HepG2 (cell line): ENCODE measurements around the gene FTCD. TPM values are rescaled to one million over a fixed set of nuclear protein-coding genes. Genes with fewer than 3 reads are reported as not detected.

Experiments used
- CBX2 ChIP-seq, 2 experiments: fragments of 200-600 bp in 1 of 2; sonication (generic); formaldehyde crosslinking in 1 of 2; IDR thresholded peaks; 2 replicates each; pipeline versions ENCODE4 v1.7.0 to v1.8.1; 2018 to 2022; ENCODE audit warnings: low read depth in 2 of 2, low read length in 1 of 2, mild to moderate bottlenecking in 1 of 2, missing genetic modification reagents in 1 of 2
- CBX5 ChIP-seq: sonication (generic); formaldehyde crosslinking; IDR thresholded peaks from 2 replicates; pipeline ENCODE4 v1.4.0; 2020; ENCODE audit warnings: missing genetic modification reagents, borderline replicate concordance
- CHCHD3 ChIP-seq: sonication (generic); formaldehyde crosslinking; IDR thresholded peaks from 2 replicates; pipeline ENCODE4 v1.8.0; 2022; ENCODE audit warnings: mild to moderate bottlenecking, missing genetic modification reagents, moderate library complexity
- CSRNP1 ChIP-seq: sonication (generic); formaldehyde crosslinking; IDR thresholded peaks from 2 replicates; pipeline ENCODE4 v1.8.1; 2023; ENCODE audit warnings: mild to moderate bottlenecking, missing genetic modification reagents
- FOXA1 ChIP-seq, 2 experiments: fragments of 450-650 bp in 1 of 2; sonication (generic) in 1 of 2; formaldehyde crosslinking in 1 of 2; IDR thresholded peaks; 2 replicates each; pipeline versions ENCODE4 v1.4.0 to v1.6.1; 2016 to 2020; ENCODE audit warnings: missing genetic modification reagents in 1 of 2
- FOXK2 ChIP-seq: fragments of 450-650 bp; IDR thresholded peaks from 2 replicates; pipeline ENCODE4 v1.6.1; 2016
- FUBP1 ChIP-seq: sonication (generic); formaldehyde crosslinking; IDR thresholded peaks from 2 replicates; pipeline ENCODE4 v1.5.1; 2020; ENCODE audit warnings: missing genetic modification reagents, mild to moderate bottlenecking, borderline replicate concordance
- HNF4G ChIP-seq, 2 experiments: sonication (generic) in 1 of 2; formaldehyde crosslinking in 1 of 2; IDR thresholded peaks; 2 replicates each; pipeline versions ENCODE4 v1.4.0 to v1.6.1; 2011 to 2020; ENCODE audit warnings: borderline replicate concordance in 2 of 2, low read depth in 2 of 2, mild to moderate bottlenecking in 2 of 2, low read length in 1 of 2, missing genetic modification reagents in 1 of 2, moderate library complexity in 1 of 2
- KLF13 ChIP-seq: sonication (generic); formaldehyde crosslinking; IDR thresholded peaks from 2 replicates; pipeline ENCODE4 v1.4.0; 2020; ENCODE audit warnings: mild to moderate bottlenecking, missing genetic modification reagents
- TAF1 ChIP-seq: sonication (generic); formaldehyde crosslinking; IDR thresholded peaks from 2 replicates; pipeline ENCODE4 v1.4.0; 2020; ENCODE audit warnings: missing genetic modification reagents
- ZBTB21 ChIP-seq: sonication (generic); formaldehyde crosslinking; IDR thresholded peaks from 2 replicates; pipeline ENCODE4 v1.4.0; 2020; ENCODE audit warnings: missing genetic modification reagents
- ZFP91 ChIP-seq: sonication (generic); formaldehyde crosslinking; IDR thresholded peaks from 2 replicates; pipeline ENCODE4 v1.9.0; 2022; ENCODE audit warnings: missing genetic modification reagents, mild to moderate bottlenecking, borderline replicate concordance
- ZNF280D ChIP-seq: sonication (generic); formaldehyde crosslinking; IDR thresholded peaks from 2 replicates; pipeline ENCODE4 v1.5.1; 2020; ENCODE audit warnings: mild to moderate bottlenecking, missing genetic modification reagents
- ZNF768 ChIP-seq: sonication (generic); formaldehyde crosslinking; IDR thresholded peaks from 2 replicates; pipeline ENCODE4 v1.4.0; 2020; ENCODE audit warnings: missing genetic modification reagents
- ZNF773 ChIP-seq: sonication (generic); formaldehyde crosslinking; IDR thresholded peaks from 2 replicates; pipeline ENCODE4 v1.4.0; 2020; ENCODE audit warnings: missing genetic modification reagents, borderline replicate concordance
- ZSCAN5A ChIP-seq: sonication (generic); formaldehyde crosslinking; IDR thresholded peaks from 2 replicates; pipeline ENCODE4 v1.8.0; 2022; ENCODE audit warnings: mild to moderate bottlenecking, missing genetic modification reagents, borderline replicate concordance
- polyA plus RNA-seq, 8 experiments: library from polyadenylated mRNA; depleted of rRNA in 3 of 8; stranded (reverse) in 7 of 8; unstranded in 1 of 8; fragments of >200 nt; fragmentation: Illumina TruSeq in 4 of 8; extraction: Trizol in 4 of 8; gene quantifications; 2 replicates each; pipeline versions ENCODE4 v1.2.1 to v1.2.3, GENCODE V29; 2011 to 2016; ENCODE audit warnings: low read depth in 4 of 8, missing spikeins in 1 of 8, mixed read lengths in 1 of 8; ENCODE audit not compliant: insufficient read depth in 1 of 8
- total RNA-seq, 5 experiments: library from RNA; depleted of rRNA; stranded (reverse); fragments of >200 nt; fragmentation: Illumina TruSeq; extraction: Trizol; gene quantifications; 2 replicates each; pipeline ENCODE4 v1.2.3, GENCODE V29; 2016; ENCODE audit warnings: low read depth in 1 of 5

Gene FTCD
- total and polyA plus RNA-seq, 2 of the 13 experiments (the other 11 are each of a cell fraction or from before 2014, with no cell fraction given), result 75.7 to 105 TPM

- TF ChIP-seq ZSCAN5A (CRISPR knock-in tag) (peak; percentile 93; the same call in 1 of the 2 replicates), ZBTB21 (CRISPR knock-in tag) (no peak), CHCHD3 (CRISPR knock-in tag) (peak; percentile 94), KLF13 (CRISPR knock-in tag) (peak; percentile 29; the same call in 1 of the 2 replicates), ZNF768 (no peak), HNF4G (IDR thresholded peaks at IDR 0.05; ENCODE audit: borderline replicate concordance, low read depth, low read length) (peak; percentile 67; the same call in 1 of the 2 replicates), HNF4G (CRISPR knock-in tag; IDR thresholded peaks at IDR 0.05; ENCODE audit: borderline replicate concordance, low read depth) (peak; percentile 23; the same call in 1 of the 2 replicates), FUBP1 (CRISPR knock-in tag) (peak; percentile 54; the same call in 1 of the 2 replicates), FOXA1 (IDR thresholded peaks at IDR 0.05) (no peak), FOXA1 (CRISPR knock-in tag; IDR thresholded peaks at IDR 0.05) (peak; percentile 62), TAF1 (peak; percentile 93), ZNF773 (CRISPR knock-in tag) (no peak; the same call in 1 of the 2 replicates), ZNF280D (CRISPR knock-in tag) (peak; percentile 56; the same call in 1 of the 2 replicates), FOXK2 (no peak), ZFP91 (CRISPR knock-in tag) (peak; percentile 78; the same call in 1 of the 2 replicates), CSRNP1 (CRISPR knock-in tag) (peak; percentile 60; the same call in 1 of the 2 replicates), CBX5 (CRISPR knock-in tag) (no peak), CBX2 (IDR thresholded peaks at IDR 0.05; ENCODE audit: low read depth, low read length) (no peak), CBX2 (CRISPR knock-in tag; IDR thresholded peaks at IDR 0.05; ENCODE audit: low read depth) (no peak)
These were observed at the start of gene FTCD (continued) for GRCh38 chr21:46155514-46156377.
